HepG2 (cell line): ENCODE measurements around the gene S100A4. TPM values are rescaled to one million over a fixed set of nuclear protein-coding genes. Genes with fewer than 3 reads are reported as not detected.

Experiments
- ATAC-seq: fragments of 200-7000 bp; cut with Tn5 transposase; 3 replicates; pipeline ENCODE4 v1.9.1; 2020; ENCODE audit warnings: mild to moderate bottlenecking, moderate library complexity
- BruUV-seq: library from RNA; stranded (reverse); fragments of 400-500 nt; replicated peaks from 2 replicates; lab custom pipeline; 2021; lab: Mats Ljungman, UMichigan
- CTCF ChIA-PET: fragments of 300-600 bp; formaldehyde crosslinking; extraction: SDS; loops from one replicate; lab custom pipeline; 2021; ENCODE audit warnings: low total read pairs, inconsistent platforms, low intra/inter-chr PET ratio; lab: Yijun Ruan, JAX
- POLR2A ChIA-PET: fragments of 350-600 bp; sonication (Branson Sonifier 250); formaldehyde crosslinking; loops from one replicate; lab custom pipeline; 2020; ENCODE audit warnings: antibody characterized with exemption, inconsistent platforms; lab: Yijun Ruan, JAX
- DNase-seq: peaks from one replicate; pipeline ENCODE4 v3.0.0-alpha.2; 2015; ENCODE audit warnings: low spot score
- FAIRE-seq: peaks from 3 replicates; lab custom pipeline; 2011; peaks lifted over from hg19 to GRCh38; lab: Jason Lieb, UNC
- H2AFZ ChIP-seq: one replicate; pipeline ENCODE4 v1.6.1; 2011; ENCODE audit warnings: low read length, inconsistent platforms
- H3K27ac ChIP-seq: fragments of 300-600 bp; 3 replicates; pipeline ENCODE4 v1.8.0; 2011; ENCODE audit warnings: mixed run types, mild to moderate bottlenecking, mixed read lengths, low read length, inconsistent platforms; ENCODE audit not compliant: insufficient read depth; ENCODE audit errors: extremely low read length
- H3K27me3 ChIP-seq, 2 experiments: fragments of 200-600 bp in 1 of 2; 2 replicates in 1 of 2; 3 replicates in 1 of 2; pipeline versions ENCODE4 v1.6.0 to v1.8.0; 2011; ENCODE audit warnings: low read length in 2 of 2, mild to moderate bottlenecking in 2 of 2, moderate library complexity in 2 of 2, inconsistent platforms in 1 of 2; ENCODE audit not compliant: insufficient read depth in 2 of 2, control insufficient read depth in 1 of 2
- H3K36me3 ChIP-seq, 2 experiments: fragments of 200-600 bp in 1 of 2; replicated peaks in 1 of 2; 2 replicates in 1 of 2; 3 replicates in 1 of 2; pipeline versions ENCODE4 v1.5.1 to v1.8.0; 2011; ENCODE audit warnings: low read length in 2 of 2, inconsistent platforms in 1 of 2; ENCODE audit not compliant: insufficient read depth in 2 of 2, control insufficient read depth in 1 of 2
- H3K4me1 ChIP-seq: 2 replicates; pipeline ENCODE4 v1.5.1; 2012; ENCODE audit warnings: low read length, inconsistent platforms; ENCODE audit not compliant: insufficient read depth
- H3K4me2 ChIP-seq: 2 replicates; pipeline ENCODE4 v1.6.0; 2011; ENCODE audit warnings: low read depth, low read length, inconsistent platforms
- H3K4me3 ChIP-seq, 3 experiments: fragments of 200-600 bp in 1 of 3; sonication (generic), shearing (Covaris generic) in 1 of 3; replicated peaks in 1 of 3; 2 replicates each; pipeline ENCODE4 v1.5.1; 2011 to 2016; ENCODE audit warnings: low read length in 3 of 3, inconsistent platforms in 2 of 3, low read depth in 2 of 3, mild to moderate bottlenecking in 2 of 3, control low read depth in 1 of 3, mixed read lengths in 1 of 3; ENCODE audit not compliant: insufficient read depth in 1 of 3
- H3K79me2 ChIP-seq: one replicate; pipeline ENCODE4 v1.6.1; 2011; ENCODE audit warnings: low read length, inconsistent platforms; ENCODE audit not compliant: insufficient read depth
- H3K9ac ChIP-seq: 2 replicates; pipeline ENCODE4 v1.6.0; 2011; ENCODE audit warnings: mild to moderate bottlenecking, low read depth, low read length, inconsistent platforms; ENCODE audit not compliant: insufficient read depth
- H3K9me3 ChIP-seq: 2 replicates; pipeline ENCODE4 v1.5.1; 2012; ENCODE audit warnings: mild to moderate bottlenecking, low read length
- H4K20me1 ChIP-seq: 2 replicates; pipeline ENCODE4 v1.6.0; 2011; ENCODE audit warnings: inconsistent platforms, mild to moderate bottlenecking, low read length, moderate library complexity; ENCODE audit not compliant: insufficient read depth
- ATF1 ChIP-seq: IDR thresholded peaks from 2 replicates; pipeline ENCODE4 v1.6.1; 2016; ENCODE audit warnings: mild to moderate bottlenecking, control low read depth
- EP300 ChIP-seq, 3 experiments: sonication (generic) in 1 of 3; formaldehyde crosslinking in 1 of 3; IDR thresholded peaks; 2 replicates each; pipeline versions ENCODE4 v1.5.1 to v1.6.1; 2011 to 2020; ENCODE audit warnings: low read depth in 2 of 3, low read length in 2 of 3, borderline replicate concordance in 1 of 3, improper control_type of control experiment in 1 of 3, mild to moderate bottlenecking in 1 of 3, missing genetic modification reagents in 1 of 3, moderate library complexity in 1 of 3
- HNRNPK ChIP-seq: fragments of 200-400 bp; formaldehyde crosslinking; IDR thresholded peaks from 2 replicates; pipeline ENCODE4 v1.6.1; 2018; ENCODE audit warnings: low read length, low read depth, moderate library complexity, mild to moderate bottlenecking; ENCODE audit not compliant: poor library complexity, severe bottlenecking
- ZNF224 ChIP-seq: sonication (generic); formaldehyde crosslinking; IDR thresholded peaks from 2 replicates; pipeline ENCODE4 v1.5.0; 2020; ENCODE audit warnings: mild to moderate bottlenecking, missing genetic modification reagents
- ZNF564 ChIP-seq: sonication (generic); formaldehyde crosslinking; IDR thresholded peaks from 2 replicates; pipeline ENCODE4 v1.8.1; 2023; ENCODE audit warnings: mild to moderate bottlenecking, missing genetic modification reagents
- WGBS: methylation state at CpG from one replicate; pipeline ENCODE4 v1.1.6; 2017; ENCODE audit warnings: low lambda C conversion rate; 5-methylcytosine and 5-hydroxymethylcytosine counted together
- in situ Hi-C: cut with HindIII; loops from 2 replicates; pipeline ENCODE4 v1.10.0; 2017; ENCODE audit warnings: low pct_unique_long_range_greater_than_20kb; ENCODE audit not compliant: extremely low pct_ligation_motif_present
- intact Hi-C: fragments of 100-400 bp; cut with micrococcal nuclease; formaldehyde crosslinking; loops from one replicate; pipeline ENCODE4 v1.10.0; 2022; ENCODE audit not compliant: unreplicated experiment
- polyA plus RNA-seq, 8 experiments: library from polyadenylated mRNA; depleted of rRNA in 3 of 8; stranded (reverse) in 7 of 8; unstranded in 1 of 8; fragments of >200 nt; fragmentation: Illumina TruSeq in 4 of 8; extraction: Trizol in 4 of 8; gene quantifications; 2 replicates each; pipeline versions ENCODE4 v1.2.1 to v1.2.3, GENCODE V29; 2011 to 2016; ENCODE audit warnings: low read depth in 4 of 8, missing spikeins in 1 of 8, mixed read lengths in 1 of 8; ENCODE audit not compliant: insufficient read depth in 1 of 8
- total RNA-seq, 5 experiments: library from RNA; depleted of rRNA; stranded (reverse); fragments of >200 nt; fragmentation: Illumina TruSeq; extraction: Trizol; gene quantifications; 2 replicates each; pipeline ENCODE4 v1.2.3, GENCODE V29; 2016; ENCODE audit warnings: low read depth in 1 of 5
- TF ChIP-seq, protein P1 (sequence below): sonication (generic); formaldehyde crosslinking; IDR thresholded peaks from 2 replicates; pipeline ENCODE4 v1.4.0; 2020; ENCODE audit warnings: low read depth, missing genetic modification reagents

Gene S100A4
- total and polyA plus RNA-seq, 2 of the 13 experiments (the other 11 are each of a cell fraction or from before 2014, with no cell fraction given), result 12.9 to 20.2 TPM

DNA sequence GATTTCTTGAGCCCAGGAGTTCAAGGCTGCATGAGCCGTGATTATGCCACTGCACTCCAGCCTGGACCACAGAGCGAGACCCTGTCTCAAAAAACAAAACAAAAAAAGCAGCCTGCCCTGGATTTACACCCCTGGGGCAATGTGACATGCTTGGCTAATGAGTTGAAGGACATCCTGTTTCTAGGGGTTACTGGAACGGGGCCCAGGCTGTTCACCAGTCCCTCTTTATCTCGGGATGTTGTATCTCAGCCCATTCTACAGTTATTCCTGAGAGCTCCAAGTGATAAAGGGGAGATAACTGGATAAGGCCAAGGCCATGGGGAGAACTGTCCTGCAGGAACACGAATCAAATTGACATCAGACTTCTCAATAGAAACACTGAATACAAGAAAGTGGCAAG lies 41.7 kb upstream of the S100A4 start:
- 19% methylated on average over 5 of the region's 5 CpGs for WGBS
- no peak for TF ChIP-seq ZNF564
- no peak for TF ChIP-seq ZNF224 (CRISPR knock-in tag)
- no peak for TF ChIP-seq EP300 (IDR thresholded peaks at IDR 0.05; ENCODE audit: low read depth in 2 of 2, low read length in 2 of 2)
- TF ChIP-seq EP300 (CRISPR knock-in tag; IDR thresholded peaks at IDR 0.05; ENCODE audit: borderline replicate concordance), result no peak
- no peak for TF ChIP-seq ATF1 (CRISPR knock-in tag)
- TF ChIP-seq, protein P1, sequence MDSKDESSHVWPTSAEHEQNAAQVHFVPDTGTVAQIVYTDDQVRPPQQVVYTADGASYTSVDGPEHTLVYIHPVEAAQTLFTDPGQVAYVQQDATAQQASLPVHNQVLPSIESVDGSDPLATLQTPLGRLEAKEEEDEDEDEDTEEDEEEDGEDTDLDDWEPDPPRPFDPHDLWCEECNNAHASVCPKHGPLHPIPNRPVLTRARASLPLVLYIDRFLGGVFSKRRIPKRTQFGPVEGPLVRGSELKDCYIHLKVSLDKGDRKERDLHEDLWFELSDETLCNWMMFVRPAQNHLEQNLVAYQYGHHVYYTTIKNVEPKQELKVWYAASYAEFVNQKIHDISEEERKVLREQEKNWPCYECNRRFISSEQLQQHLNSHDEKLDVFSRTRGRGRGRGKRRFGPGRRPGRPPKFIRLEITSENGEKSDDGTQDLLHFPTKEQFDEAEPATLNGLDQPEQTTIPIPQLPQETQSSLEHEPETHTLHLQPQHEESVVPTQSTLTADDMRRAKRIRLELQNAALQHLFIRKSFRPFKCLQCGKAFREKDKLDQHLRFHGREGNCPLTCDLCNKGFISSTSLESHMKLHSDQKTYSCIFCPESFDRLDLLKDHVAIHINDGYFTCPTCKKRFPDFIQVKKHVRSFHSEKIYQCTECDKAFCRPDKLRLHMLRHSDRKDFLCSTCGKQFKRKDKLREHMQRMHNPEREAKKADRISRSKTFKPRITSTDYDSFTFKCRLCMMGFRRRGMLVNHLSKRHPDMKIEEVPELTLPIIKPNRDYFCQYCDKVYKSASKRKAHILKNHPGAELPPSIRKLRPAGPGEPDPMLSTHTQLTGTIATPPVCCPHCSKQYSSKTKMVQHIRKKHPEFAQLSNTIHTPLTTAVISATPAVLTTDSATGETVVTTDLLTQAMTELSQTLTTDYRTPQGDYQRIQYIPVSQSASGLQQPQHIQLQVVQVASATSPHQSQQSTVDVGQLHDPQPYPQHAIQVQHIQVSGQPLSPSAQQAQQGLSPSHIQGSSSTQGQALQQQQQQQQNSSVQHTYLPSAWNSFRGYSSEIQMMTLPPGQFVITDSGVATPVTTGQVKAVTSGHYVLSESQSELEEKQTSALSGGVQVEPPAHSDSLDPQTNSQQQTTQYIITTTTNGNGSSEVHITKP (CRISPR knock-in tag), result no peak
- TF ChIP-seq HNRNPK, result no peak
- no peaks in the 10 kb centered on the region for H3K9me3 ChIP-seq
- no peak overlapping the region for H3K4me3 ChIP-seq
- no peaks in the 10 kb centered on the region for H3K4me1 ChIP-seq
- 0 out of 5 replicates have a peak, but pooled peaks cover 1 to 3% of the 10 kb centered on the region in 2 experiments for H3K27me3 ChIP-seq
- DNase-seq, result no peak
- intact Hi-C loops (no loop called here), in situ Hi-C loops (no loop called here)
- H3K36me3 ChIP-seq, result no peaks in the 10 kb centered on the region
- H3K27ac ChIP-seq, result no peak overlapping the region
- no peak overlapping the region for H3K4me2 ChIP-seq
- ChIA-PET POLR2A (no interaction called here), CTCF (no interaction called here)
- H4K20me1 ChIP-seq, result no peaks in the 10 kb centered on the region
- H2AFZ ChIP-seq, result no peak overlapping the region
- FAIRE-seq, result no peak
- no peak overlapping the region for H3K9ac ChIP-seq
- H3K79me2 ChIP-seq, result no peaks in the 10 kb centered on the region
- no TSS peak for BruUV-seq
- ATAC-seq, result no peak
